Caco-2 (cell line): ENCODE data around the gene TSBP1. TPM values are rescaled to one million over a fixed set of nuclear protein-coding genes. Genes with fewer than 3 reads are reported as not detected.

Experiments used
- BruUV-seq: library from RNA; stranded (reverse); fragments of 400-500 nt; replicated peaks from 2 replicates; lab custom pipeline; 2021; lab: Mats Ljungman, UMichigan
- CTCF ChIA-PET: fragments of 300-600 bp; sonication (Branson Sonifier 250); formaldehyde crosslinking; loops from one replicate; lab custom pipeline; 2022; ENCODE audit warnings: antibody characterized with exemption; lab: Charles Lee
- POLR2A ChIA-PET: fragments of 300-600 bp; sonication (Branson Sonifier 250); formaldehyde crosslinking; loops from one replicate; lab custom pipeline; 2022; ENCODE audit warnings: antibody characterized with exemption; lab: Charles Lee
- DNase-seq, 2 experiments: peaks; one replicate each; pipeline versions ENCODE4 v3.0.0 to v3.0.0-alpha.2; 2020 to 2022
- H3K27me3 ChIP-seq: replicated peaks from 2 replicates; pipeline ENCODE4 v1.6.0; 2011; ENCODE audit warnings: low read length; ENCODE audit not compliant: control insufficient read depth, insufficient read depth
- H3K36me3 ChIP-seq: 2 replicates; pipeline ENCODE4 v1.5.1; 2011; ENCODE audit warnings: low read length; ENCODE audit not compliant: control insufficient read depth, insufficient read depth
- H3K4me1 ChIP-seq: fragments of 250-450 bp; sonication (Bioruptor Pico); 2 replicates; pipeline ENCODE4 v1.5.1; 2020; ENCODE audit warnings: mild to moderate bottlenecking
- H3K4me3 ChIP-seq: 2 replicates; pipeline ENCODE4 v1.5.1; 2011; ENCODE audit warnings: low read depth, mild to moderate bottlenecking, control low read depth, low read length
- H3K9me3 ChIP-seq: fragments of 250-450 bp; sonication (Bioruptor Pico); 2 replicates; pipeline ENCODE4 v1.5.1; 2020; ENCODE audit warnings: mild to moderate bottlenecking, moderate library complexity
- H3K27ac Mint-ChIP-seq: one replicate; pipeline ENCODE4 v1.8.0; 2022; ENCODE audit warnings: mixed read lengths; ENCODE audit not compliant: unreplicated experiment
- H3K27me3 Mint-ChIP-seq: one replicate; pipeline ENCODE4 v1.8.0; 2022; ENCODE audit warnings: mixed read lengths; ENCODE audit not compliant: insufficient read depth, unreplicated experiment
- H3K36me3 Mint-ChIP-seq: one replicate; pipeline ENCODE4 v1.8.0; 2022; ENCODE audit warnings: mild to moderate bottlenecking, mixed read lengths; ENCODE audit not compliant: insufficient read depth, unreplicated experiment
- H3K4me1 Mint-ChIP-seq: one replicate; pipeline ENCODE4 v1.8.0; 2022; ENCODE audit warnings: low read depth, mixed read lengths; ENCODE audit not compliant: unreplicated experiment
- H3K4me3 Mint-ChIP-seq: one replicate; pipeline ENCODE4 v1.8.0; 2022; ENCODE audit warnings: mild to moderate bottlenecking, moderate library complexity, mixed read lengths; ENCODE audit not compliant: unreplicated experiment
- H3K9me3 Mint-ChIP-seq: one replicate; pipeline ENCODE4 v1.8.0; 2022; ENCODE audit warnings: mixed read lengths; ENCODE audit not compliant: unreplicated experiment
- CTCF ChIP-seq, 2 experiments: fragments of 200-600 bp in 1 of 2; IDR thresholded peaks; 1 replicate in 1 of 2; 2 replicates in 1 of 2; pipeline versions ENCODE4 v1.5.1 to v1.8.0; 2011 to 2022; ENCODE audit warnings: antibody characterized with exemption in 1 of 2, control low read depth in 1 of 2, inconsistent platforms in 1 of 2, low read depth in 1 of 2, low read length in 1 of 2, mild to moderate bottlenecking in 1 of 2, moderate library complexity in 1 of 2; ENCODE audit not compliant: insufficient read depth in 1 of 2, severe bottlenecking in 1 of 2, unreplicated experiment in 1 of 2
- intact Hi-C: fragments of 100-400 bp; cut with micrococcal nuclease; formaldehyde crosslinking; loops from one replicate; pipeline ENCODE4 v1.10.0; 2022; ENCODE audit not compliant: unreplicated experiment
- total RNA-seq: library from RNA; stranded (reverse); gene quantifications from 2 replicates; pipeline ENCODE4 v1.2.3, GENCODE V29; 2022

Gene TSBP1
- total RNA-seq, 1 experiment from 2014 or later = not detected

GRCh38 chr6:32327103-32327502 lies 44.6 kb downstream of the TSBP1 start:
- Histone ChIP-seq H3K4me1 (peaks cover 7% of the 10 kb centered on the region), H3K36me3 (no peaks in the 10 kb centered on the region), H3K27me3 (no peaks in the 10 kb centered on the region), H3K4me3 (no peak overlapping the region), H3K9me3 (no peaks in the 10 kb centered on the region)
- Mint-ChIP-seq H3K36me3 (no peaks in the 10 kb centered on the region), H3K4me1 (peaks cover 12% of the 10 kb centered on the region), H3K9me3 (no peaks in the 10 kb centered on the region), H3K27me3 (no peaks in the 10 kb centered on the region), H3K27ac (no peak overlapping the region), H3K4me3 (no peak overlapping the region)
- DNase-seq = no peak
- no TSS peak for BruUV-seq
- ChIA-PET POLR2A (interaction anchor here (0.5 to 0.7 kb wide), 2 partner anchors 28 to 624 kb away, joined by 3 read pairs; no protein-coding TSS in a partner anchor), CTCF (no interaction called here)
- intact Hi-C loops = no loop called here
- no peak for TF ChIP-seq CTCF (IDR thresholded peaks at IDR 0.05; ENCODE audit: insufficient read depth in 1 of 2, low read depth in 1 of 2, low read length in 1 of 2, severe bottlenecking in 1 of 2, unreplicated experiment in 1 of 2)

GRCh38 chr6:32318501-32318900 lies 53.2 kb downstream of the TSBP1 start:
- H3K27me3 Mint-ChIP-seq = no peaks in the 10 kb centered on the region
- Histone ChIP-seq H3K4me1 (no peaks in the 10 kb centered on the region), H3K27me3 (no peaks in the 10 kb centered on the region), H3K9me3 (no peaks in the 10 kb centered on the region), H3K36me3 (no peaks in the 10 kb centered on the region), H3K4me3 (no peak overlapping the region)
- H3K4me1 Mint-ChIP-seq = peaks cover 7% of the 10 kb centered on the region
- no TSS peak for BruUV-seq
- POLR2A ChIA-PET = no interaction called here
- no peaks in the 10 kb centered on the region for H3K9me3 Mint-ChIP-seq
- no peak overlapping the region for H3K27ac Mint-ChIP-seq
- CTCF ChIA-PET = no interaction called here
- no peaks in the 10 kb centered on the region for H3K36me3 Mint-ChIP-seq
- no peak overlapping the region for H3K4me3 Mint-ChIP-seq
- intact Hi-C loops = no loop called here
- TF ChIP-seq CTCF (IDR thresholded peaks at IDR 0.05; ENCODE audit: insufficient read depth in 1 of 2, low read depth in 1 of 2, low read length in 1 of 2, severe bottlenecking in 1 of 2, unreplicated experiment in 1 of 2) = no peak
- DNase-seq = no peak

GRCh38 chr6:32317541-32317940 lies 54.2 kb downstream of the TSBP1 start:
- ChIA-PET CTCF (no interaction called here), POLR2A (no interaction called here)
- Histone ChIP-seq H3K4me1 (no peaks in the 10 kb centered on the region), H3K9me3 (no peaks in the 10 kb centered on the region), H3K27me3 (no peaks in the 10 kb centered on the region), H3K4me3 (no peak overlapping the region), H3K36me3 (no peaks in the 10 kb centered on the region)
- H3K4me3 Mint-ChIP-seq = no peak overlapping the region
- no peaks in the 10 kb centered on the region for H3K36me3 Mint-ChIP-seq
- DNase-seq = no peak
- no TSS peak for BruUV-seq
- no peak overlapping the region for H3K27ac Mint-ChIP-seq
- peaks cover 7% of the 10 kb centered on the region for H3K4me1 Mint-ChIP-seq
- TF ChIP-seq CTCF (IDR thresholded peaks at IDR 0.05; ENCODE audit: insufficient read depth in 1 of 2, low read depth in 1 of 2, low read length in 1 of 2, severe bottlenecking in 1 of 2, unreplicated experiment in 1 of 2) = no peak
- no peaks in the 10 kb centered on the region for H3K9me3 Mint-ChIP-seq
- H3K27me3 Mint-ChIP-seq = no peaks in the 10 kb centered on the region
- intact Hi-C loops = no loop called here
